IPS-11a (cell line): ENCODE measurements around the gene DUSP1.
"Not testable (repeated sequence)": the region's sequence is repeated elsewhere in the genome, so short reads cannot be mapped to it uniquely, and the experiment has no call there.

Experiments used
- H3K4me3 ChIP-seq: one replicate; pipeline ENCODE4 v1.5.1; 2013; ENCODE audit warnings: low read depth, low read length, control low read depth

The DUSP1 gene

DNA sequence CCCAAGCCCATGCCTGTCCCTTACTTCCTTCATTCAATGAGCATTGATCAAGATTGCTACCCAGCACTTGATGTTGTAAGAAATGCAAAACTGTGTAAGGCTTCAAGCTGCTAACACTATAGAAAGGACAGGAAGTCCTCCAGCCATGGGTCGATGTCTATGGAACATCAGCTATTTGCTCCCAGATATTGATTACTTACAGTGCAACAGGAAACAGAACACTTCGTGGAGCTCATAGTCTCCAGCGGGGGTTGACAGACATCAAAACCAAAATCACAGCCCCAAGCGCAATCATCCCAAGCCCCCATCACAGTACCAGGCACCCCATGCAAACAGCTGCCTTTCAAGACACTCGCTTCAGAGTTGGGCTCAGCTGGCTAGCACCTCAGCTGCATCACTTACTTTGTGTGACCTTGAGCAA is 26.8 kb upstream of the DUSP1 start:
- no peak overlapping the region for H3K4me3 ChIP-seq

DNA sequence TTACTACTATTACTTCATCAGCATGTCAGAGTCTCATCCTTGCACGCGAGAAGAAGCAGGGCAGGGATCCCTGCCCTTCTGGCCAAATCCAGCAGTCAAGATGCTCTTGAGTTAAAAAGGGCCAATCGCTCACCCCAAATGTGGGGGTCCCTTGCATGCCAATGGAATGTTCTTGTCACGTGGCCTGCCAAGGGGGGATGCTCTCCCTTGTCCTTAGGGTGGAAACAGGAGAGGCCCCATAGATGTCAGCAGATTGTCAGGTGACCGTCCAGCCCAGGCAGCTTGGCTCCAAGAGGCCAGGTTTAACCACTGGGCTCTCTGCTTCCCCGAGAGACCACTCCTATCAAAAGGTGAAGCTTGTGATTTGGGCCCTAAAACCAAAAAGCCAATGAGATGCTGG is 25.3 kb upstream of the DUSP1 start:
- H3K4me3 ChIP-seq = no peak overlapping the region

DNA sequence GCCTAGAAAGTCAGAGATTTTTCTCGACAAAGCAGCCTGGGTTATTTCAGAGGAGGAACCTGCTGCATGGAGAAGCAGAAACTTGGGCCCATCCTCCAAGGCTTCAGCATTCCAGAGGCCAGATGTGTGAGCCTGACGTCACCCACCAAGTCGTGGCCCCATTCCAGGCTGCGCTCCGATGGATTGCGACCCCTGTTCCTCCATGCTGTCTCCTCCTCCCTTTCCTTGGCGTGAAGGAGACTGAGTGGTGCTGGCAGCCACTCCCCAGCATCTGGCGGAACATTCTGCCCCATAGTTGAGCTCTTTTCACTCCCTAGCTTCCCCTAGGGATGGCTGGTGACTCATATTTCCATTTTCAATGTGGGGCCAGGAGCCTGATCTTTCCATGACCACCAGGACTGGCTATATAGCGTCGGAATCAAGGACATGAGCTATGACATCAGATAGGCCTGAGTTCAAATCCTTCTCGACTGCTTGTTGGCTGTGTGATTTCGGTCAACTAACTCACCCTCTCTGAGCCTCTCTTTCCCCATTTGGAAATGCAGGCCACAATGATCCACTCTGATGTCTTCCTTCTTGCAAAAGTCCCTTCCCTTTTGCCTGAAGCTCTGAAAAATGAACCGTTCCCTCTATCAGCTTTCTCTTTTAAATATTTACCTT is 24.5 kb upstream of the DUSP1 start:
- H3K4me3 ChIP-seq = no peak overlapping the region

DNA sequence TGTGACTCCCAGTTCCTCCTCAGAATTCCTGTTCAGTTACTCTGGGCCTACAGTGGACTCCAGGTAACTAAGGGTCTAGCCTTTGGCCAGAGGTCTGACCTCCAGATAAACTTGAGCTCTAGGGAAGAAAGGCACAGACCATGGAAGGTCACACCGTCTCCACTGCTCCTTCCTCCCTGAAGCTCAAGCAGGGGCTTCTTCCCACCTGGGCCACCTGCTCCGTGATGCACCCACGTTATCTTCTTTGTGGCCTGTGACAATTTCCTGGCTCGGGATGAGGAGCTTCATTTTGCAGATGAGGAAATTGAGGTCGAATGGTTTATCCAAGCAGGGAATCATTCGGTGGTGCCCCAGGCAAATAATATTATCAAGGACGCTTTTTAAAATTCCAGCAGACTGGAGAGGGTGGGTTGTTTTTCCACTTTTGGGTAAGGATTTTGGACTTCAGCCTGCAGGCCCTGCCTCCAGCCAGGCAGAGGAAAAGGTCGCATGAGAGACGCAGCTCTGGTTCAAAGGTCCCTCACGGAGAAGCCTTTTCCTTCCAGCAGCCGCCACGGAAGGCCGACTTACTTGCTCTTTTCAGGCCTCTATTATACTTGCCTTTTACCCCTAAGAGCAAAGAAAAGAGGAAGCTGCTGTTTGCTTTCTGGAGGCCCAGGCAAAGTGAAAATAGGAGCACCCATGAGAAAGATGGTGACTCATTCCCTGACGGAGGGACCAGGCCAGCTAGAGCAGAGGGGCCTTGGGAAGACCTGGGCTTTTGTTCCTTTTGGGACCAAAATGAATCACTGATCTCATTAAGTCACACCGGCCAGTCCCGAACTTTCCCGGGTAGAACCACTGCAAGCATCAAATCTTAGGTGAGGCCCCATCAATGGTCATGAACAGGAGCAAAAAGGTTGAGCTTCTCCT is 22.8 kb upstream of the DUSP1 start:
- H3K4me3 ChIP-seq = no peak overlapping the region

DNA sequence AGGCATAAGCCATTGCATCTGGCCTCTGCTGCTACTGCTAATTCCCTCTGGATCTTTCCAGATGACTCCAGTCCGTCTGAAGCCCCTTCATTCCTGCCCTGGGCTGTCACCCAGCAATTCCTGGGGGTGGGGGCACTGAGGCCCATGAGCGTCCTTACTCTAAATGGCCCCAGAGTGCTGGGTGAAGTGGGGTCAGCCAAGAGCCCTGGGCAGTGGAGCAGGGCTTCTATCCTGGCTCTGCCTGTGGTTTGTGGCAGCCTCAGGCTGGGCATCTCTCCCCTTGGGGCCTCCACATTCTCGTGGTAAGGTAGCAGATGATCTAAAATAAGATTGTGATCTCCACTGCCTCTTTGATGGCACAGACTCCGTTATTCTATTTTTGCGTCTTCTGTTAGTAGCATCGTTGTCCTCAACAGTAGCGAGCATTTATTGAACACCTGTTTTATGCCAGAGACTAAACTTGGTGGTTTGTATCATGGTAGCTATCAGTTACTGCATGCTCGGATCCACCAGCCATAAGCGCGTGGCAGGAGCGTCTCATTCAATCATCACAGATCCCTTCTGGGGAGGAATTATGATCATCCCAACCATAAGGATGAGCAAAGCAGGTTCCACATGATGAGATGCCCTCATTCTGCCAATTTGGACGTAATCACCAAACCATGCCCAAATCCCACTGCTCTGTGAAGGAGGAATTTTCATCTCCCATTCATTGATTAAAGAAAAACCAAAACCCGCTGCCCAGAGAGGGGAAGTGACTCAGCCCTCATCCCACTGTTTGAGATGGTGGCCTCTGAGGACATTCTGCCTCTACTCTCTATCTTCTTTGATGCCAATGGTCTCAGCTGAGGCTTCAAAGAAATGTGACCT is 21.9 kb upstream of the DUSP1 start:
- H3K4me3 ChIP-seq = no peak overlapping the region

DNA sequence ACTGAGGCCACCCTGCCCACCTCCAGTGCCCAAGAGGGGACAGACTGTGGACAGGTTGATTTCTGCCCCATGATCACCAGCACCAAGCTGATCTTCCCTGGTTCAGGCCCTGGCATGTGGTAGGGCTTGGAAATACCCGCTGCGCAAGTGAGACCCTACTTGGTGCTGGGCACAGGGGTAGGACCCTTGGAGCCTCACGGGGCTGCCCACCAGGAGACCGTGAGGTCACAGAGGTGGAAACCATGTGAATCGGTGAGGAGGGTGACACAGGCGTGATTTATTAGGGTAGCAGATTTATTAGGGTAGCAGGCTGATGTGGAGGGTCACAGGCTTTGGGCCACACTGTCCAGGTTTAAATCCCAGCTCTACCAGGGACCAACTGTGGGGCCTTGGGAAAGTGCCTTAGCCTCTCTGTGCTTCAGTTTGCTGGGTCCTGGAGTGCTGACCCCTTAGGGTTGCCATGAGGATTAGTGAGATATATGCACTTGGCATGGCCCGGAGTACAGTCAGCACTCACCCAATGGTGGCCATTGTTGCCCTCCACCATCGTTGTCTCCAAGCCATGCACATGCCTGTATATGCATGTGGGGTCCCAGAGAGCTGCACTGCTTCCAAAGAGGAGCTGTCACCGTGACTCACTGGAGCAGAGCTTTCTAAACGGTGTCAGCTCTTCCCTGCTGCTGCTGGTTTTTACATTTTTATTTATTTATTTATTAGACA is 20.9 kb upstream of the DUSP1 start:
- H3K4me3 ChIP-seq = no peak overlapping the region

DNA sequence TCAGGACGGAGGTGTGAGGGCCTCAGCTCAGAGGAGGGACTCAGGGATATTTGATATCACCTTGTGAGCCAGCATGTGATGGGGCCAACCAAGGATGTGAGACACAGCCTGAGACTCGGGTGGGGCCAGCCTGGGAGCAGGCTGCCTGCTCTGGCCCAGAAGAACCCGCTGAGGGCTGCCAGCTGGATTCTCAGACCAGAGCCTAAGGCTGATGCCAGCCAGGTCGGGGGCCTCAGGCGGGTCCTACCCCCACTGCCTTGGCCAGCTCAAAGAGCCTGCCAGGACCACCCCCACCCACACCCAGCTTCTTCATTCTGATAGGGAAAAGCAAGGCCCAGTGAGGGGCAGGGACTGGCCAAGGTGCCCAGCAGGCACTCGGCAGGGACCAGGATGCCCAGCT is 20.3 kb upstream of the DUSP1 start:
- H3K4me3 ChIP-seq = no peak overlapping the region

DNA sequence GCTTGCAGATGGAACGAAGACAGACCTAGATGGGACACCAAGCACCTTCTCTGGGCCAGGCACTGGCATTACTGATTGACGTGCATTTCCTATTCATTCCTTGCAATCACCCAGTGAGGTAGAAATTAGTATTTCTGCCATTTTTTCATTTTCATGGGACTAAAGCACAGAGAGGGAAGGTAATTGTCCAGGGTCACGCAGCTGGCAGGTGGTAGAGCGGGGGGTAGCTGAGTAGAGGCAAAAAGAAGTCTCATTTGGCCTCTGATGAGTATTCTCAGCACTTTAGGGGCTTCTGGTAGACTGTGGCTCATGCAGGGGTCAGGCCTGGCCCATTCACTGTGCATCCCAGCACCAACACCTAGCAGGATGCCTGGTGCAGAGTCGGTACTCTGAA is 19.5 kb upstream of the DUSP1 start:
- H3K4me3 ChIP-seq = no peak overlapping the region

DNA sequence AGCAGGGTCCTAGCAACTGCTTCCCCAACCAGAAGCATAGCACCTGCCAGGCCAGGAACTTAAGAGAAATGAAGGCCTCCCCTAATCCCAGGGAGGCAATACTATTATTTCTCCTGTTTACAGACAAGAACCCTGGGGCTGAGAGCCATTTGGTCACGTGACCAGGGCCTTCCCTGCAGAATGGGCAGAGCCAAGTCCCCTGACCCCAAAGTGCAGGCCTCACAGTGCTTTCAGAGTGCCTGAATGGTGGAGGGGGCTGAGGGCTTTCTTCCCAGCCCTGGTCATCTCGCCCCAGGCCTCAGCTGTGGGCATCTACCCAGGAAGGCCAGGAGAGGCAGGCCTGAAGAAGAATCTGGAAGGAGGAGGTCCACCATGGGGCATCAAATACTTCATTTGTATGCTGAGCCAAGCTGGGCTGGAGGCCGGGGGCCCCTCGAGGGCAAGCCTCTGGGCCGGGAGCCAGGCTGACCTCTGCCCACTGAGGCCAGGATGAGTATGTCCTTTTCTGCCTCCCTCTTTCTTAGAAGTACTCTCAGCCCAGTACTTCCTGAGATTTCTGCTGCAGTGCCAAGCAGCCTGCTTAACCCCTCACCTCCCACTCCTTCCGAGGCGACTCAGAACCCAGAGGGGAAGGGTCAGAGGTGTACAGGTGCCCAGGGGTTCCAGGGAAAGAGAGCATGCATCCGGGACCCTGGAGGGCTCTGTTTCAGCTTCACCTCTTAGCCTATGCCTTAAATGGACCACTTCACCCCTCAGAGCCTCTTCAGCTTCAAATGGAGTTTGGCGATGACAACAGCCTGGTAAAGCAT is 18.9 kb upstream of the DUSP1 start:
- H3K4me3 ChIP-seq = no peak overlapping the region

DNA sequence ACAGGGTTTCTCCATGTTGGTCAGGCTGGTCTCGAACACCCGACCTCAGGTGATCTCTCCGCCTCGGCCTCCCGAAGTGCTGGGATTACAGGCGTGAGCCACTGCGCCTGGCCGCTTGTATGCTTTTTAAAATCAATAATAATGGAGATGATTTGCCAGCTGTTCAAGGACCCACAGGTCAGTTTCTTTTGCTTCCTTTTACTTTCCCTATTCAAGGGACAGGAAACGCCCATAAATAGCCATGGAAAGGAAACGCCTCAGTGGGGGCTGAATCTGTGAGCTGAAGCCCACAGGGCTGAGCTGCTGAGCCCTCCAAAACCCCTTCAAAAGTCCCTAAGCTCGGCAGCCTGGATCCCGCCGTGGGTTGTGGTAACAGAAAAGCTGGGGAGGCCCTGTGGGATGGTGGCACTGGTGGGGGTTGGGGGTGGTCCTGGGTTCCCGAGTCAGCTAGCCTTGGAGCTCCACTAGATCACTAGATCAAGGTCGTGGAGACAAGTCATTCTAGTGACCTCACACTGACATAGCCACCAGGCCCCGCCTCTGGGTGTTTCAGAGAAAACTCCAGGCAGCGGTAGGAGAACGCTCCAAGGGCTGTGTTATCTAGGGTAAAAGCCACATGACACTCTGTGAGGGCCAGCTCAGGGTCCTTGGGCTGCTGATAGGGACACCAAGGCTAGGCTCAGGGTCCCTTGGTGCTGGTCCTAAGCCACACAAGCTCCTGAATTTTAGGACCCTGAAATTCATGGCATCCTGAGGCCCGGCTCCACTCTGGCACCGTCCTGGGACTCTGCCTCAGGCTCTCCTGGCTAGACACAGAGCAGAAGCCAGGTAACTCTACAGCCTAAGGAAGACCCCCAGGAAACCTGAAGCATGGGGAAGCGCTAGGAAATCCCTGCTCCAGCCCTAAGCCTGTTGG is 18.0 kb upstream of the DUSP1 start:
- no peak overlapping the region for H3K4me3 ChIP-seq

DNA sequence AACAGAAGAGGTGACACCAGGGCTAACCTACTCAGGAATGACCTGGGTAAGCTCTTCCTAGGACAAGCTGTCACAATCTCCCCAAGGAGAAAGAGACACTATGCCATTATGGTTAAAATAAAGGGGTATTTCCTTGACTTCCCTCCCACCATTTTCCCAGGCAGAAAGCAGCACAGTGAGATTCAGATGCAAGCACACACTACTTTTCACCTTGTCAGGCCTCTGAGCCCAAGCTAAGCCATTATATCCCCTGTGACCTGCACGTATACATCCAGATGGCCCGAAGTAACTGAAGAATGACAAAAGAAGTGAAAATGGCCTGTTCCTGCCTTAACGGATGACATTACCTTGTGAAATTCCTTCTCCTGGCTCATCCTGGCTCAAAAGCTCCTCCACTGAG is 16.5 kb upstream of the DUSP1 start:
- H3K4me3 ChIP-seq = not testable (repeated sequence)

DNA sequence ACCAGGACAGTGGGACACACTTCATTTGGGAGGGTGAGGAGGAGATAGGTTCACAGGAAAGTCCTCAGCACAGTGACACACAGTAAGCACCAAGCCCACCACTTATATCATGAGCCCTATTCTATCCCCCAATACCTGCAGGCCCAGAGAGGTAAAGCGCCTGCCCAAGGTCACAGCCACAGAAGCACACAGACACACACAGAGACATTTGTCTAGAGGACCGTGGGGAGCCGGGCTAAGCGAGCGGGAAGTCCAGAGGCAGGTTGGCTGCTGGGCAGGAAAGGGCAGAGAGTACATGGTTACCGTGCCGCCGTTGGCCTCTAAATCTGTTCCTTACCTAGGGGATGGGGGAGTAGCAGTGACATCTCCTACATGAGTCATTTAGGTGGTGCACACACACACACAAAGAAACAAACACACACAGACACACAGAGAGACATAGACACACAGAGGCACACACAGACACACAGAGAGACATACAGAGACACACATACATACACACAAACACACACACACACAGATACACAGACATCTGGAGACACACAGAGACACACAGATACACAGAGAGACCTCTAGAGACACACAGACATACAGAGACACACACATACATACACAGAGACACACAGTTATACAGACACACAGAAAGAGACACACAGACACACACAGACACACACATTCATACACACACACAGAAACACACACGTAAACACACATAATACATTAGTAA is 15.9 kb upstream of the DUSP1 start:
- H3K4me3 ChIP-seq = no peak overlapping the region

DNA sequence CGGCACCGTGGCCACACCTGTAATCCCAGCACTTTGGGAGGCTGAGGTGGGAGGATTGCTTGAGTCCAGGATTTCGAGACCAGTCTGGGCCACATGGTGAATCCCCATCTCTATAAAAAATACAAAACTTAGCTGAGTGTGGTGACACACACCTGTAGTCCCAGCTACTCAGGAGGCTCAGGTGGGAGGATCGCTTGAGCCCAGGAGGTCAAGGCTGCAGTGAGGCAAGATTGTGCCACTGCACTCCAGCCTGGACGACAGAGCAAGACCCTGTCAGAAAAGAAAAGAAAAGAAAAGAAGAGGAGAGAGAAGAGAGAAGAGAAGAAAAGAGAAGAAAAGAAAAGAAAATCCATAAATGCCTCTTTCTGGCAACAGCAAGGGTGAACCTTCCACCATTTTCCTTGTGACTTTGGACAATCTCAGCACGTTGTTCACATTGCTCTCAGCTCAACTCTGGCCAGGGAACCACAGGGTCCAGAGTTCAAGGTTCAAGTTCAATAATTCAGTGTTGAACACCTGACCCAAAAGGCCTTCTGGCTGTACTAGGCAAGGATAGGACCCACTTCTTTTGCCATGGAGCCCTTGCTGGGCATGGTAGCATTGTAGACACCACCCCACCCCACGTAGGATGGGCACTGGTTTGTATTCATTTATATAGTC is 14.6 kb upstream of the DUSP1 start:
- no peak overlapping the region for H3K4me3 ChIP-seq

DNA sequence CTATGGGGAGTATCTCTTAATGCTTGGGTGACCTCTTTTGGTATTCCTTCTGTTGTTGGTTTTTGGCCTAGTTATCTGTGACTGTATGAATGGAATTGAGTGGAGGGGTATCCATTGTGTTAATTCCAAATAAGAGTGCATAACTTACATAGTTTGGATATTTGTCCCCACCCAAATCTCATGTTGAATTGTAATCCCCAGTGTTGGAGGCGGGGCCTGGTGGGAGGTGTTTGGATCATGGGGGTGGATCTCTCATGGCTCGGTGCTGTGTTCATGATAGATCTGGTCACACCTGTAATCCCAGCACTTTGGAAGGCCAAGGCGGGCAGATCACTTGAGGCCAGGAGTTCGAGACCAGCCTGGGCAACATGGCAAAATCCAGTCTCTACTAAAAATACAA is 13.2 kb upstream of the DUSP1 start:
- H3K4me3 ChIP-seq = not testable (repeated sequence)

DNA sequence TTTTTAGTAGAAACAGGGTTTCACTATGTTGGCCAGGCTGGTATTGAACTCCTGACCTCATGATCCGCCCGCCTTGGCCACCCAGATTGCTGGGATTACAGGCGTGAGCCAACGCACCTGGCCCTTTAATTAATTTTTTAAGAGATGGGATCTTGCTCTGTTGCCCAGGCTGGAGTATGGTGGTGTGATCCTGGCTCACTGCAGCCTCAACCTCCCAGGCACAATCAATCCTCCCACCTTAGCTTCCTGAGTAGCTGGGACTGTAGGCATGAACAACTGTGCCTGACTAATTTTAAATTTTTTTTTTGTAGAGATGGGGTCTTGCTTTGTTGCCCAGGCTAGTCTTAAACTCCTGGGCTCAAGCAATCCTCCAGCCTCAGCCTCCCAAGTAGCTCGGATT is 12.3 kb upstream of the DUSP1 start:
- H3K4me3 ChIP-seq = not testable (repeated sequence)

DNA sequence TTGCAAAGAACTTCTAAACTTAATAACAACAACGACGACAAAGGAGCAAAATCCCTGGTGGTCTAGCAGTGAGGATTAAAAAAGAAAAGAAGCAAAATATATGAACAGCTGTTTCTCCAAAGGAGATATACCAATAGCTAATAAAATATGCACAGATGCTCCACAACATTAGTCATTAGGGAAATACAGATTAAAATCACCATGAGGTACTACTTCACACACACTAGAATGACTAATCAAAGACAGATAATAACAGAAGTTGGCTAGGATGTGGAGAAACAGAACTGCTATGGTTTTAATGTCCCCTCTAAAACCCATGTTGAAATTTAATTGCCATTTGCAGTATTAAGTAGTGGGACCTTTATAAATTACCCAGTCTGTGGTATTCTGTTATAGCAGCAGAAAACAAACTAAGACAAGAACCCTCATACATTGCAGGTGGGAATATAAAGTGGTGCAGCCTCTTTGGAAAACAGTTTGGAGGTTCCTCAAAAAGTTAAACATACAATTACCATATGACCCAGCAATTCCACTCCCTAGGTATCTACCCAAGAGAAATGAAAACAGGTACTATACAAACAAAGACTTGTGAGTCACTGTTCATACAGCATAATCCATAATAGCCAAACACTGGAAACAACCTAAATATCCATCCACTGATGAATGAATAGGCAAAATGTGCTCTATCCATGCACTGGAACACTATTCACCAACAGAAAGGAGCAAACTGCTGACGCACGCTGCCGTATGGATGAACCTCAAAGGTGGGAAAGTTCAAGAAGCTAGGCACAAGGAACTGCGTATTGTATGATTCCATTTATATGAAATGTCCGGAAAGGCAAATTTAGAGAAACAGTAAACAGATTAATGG is 11.4 kb upstream of the DUSP1 start:
- H3K4me3 ChIP-seq = no peak overlapping the region
